Stimulated activated CD4-positive, alpha-beta T cell treated with anti-CD3 and anti-CD28 coated beads, Interleukin-15, amount 100 ng/mL, for 1 hour (primary cell): ENCODE results near the gene LRRC10.

Source experiments
- DNase-seq, 2 donors: peaks; one replicate each; pipeline ENCODE4 v3.0.0-alpha.2; 2020; ENCODE audit warnings: low read depth in 1 of 2, low spot score in 1 of 2

The LRRC10 gene

GRCh38 chr12:69570545-69571399, 39.9 kb downstream of the LRRC10 start:
- peak in 1 of 2 donors; percentile 18 for DNase-seq

DNA sequence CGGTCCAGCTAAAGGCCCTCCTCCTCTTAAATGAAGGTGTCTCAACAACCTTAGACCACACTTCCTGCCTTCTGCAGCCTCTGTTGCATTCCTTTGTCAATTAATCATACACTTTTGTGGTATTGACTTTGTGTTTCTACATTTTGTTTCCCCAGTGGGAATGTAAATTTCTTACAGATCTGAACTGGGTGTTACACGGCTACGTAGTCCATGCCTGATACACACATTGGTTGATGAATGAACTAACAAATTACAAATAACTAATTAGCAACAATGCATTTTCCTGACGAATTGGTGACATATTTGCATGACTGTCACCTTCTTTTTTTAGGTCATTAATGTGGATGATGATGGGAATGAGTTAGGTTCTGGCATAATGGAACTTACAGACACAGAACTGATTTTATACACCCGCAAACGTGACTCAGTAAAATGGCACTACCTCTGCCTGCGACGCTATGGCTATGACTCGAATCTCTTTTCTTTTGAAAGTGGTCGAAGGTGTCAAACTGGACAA, 40.6 kb downstream of the LRRC10 start:
- DNase-seq = no peak

DNA sequence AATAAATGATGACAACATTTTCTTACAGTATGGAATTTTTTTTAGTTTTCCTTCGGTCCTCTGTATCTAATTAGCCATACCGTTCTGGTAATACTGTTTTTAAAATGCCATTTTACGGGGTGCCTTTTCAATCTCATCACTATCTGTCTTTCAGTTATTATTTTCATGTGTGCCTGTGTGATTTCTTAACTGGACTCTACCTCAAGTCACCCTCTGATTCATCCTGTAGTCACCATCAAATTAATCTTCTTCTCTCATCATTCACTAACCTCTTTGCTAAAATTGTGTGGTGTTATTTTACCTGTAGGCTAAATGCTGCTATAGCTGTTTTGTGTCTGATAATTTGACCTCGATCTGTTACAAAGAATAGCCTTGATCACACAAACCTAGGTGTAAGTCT, 41.5 kb downstream of the LRRC10 start:
- DNase-seq = no peak

DNA sequence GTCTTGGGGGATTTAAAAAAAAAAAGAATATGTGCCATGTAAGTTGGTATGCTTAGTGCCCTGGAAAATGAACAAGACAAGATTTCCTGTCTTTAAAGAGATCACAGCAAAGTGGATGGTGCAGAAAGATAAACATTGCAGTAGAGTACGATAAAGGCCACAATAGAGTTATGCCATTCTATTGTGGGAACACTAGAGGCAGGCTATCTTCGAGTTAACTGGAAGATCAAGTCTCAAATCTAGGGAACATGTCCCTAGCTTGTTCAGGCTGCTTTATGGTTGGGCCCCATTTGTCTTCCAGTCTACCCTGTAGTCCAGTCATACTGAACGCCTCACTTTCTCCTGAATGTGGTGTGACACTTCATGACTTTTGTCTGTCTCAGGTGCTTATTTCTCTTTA, 44.1 kb downstream of the LRRC10 start:
- no peak for DNase-seq

DNA sequence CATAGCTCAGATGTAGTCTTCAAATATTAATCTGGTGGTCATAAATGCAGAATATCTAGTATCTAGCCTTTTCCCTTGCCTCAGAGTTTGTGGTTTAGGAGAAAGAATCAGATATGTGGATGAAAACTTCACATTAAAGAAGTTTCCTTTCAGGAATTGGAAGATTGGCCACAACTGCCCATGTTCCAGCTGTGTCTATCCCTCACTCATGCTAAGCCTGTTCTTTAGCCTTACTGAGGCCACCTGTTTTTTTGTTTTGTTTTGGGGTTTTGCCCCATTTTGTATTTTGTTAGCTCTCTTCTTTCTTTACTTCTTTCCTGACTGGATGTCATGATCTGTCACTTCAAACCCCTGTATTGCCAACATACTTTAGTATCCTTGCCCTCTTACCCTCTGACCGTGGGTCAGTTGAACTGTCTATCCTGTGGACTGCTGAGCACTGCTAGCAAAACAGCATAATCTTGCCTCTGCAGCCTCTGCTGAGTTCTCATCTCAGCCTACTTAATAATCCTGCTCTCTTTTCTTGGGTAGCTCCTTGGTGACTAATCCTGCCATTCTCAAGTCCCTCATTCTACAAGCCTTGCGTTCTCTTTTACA, 47.4 kb downstream of the LRRC10 start:
- no peak for DNase-seq
